Duodenal mucosa (tissue), 2 donors: ENCODE data around the gene AP2A2.

Source experiments
- H3K27ac ChIP-seq: one replicate; pipeline ENCODE4 v1.7.0; 2013; ENCODE audit warnings: low read depth, low read length
- H3K27me3 ChIP-seq, 2 donors: one replicate each; pipeline ENCODE4 v1.7.0; 2013; ENCODE audit warnings: low read length in 2 of 2, control low read depth in 1 of 2; ENCODE audit not compliant: insufficient read depth in 2 of 2, control insufficient read depth in 1 of 2
- H3K36me3 ChIP-seq, 2 donors: one replicate each; pipeline ENCODE4 v1.7.0; 2013; ENCODE audit warnings: low read length in 2 of 2, control low read depth in 1 of 2; ENCODE audit not compliant: insufficient read depth in 2 of 2, control insufficient read depth in 1 of 2
- H3K4me1 ChIP-seq, 2 donors: one replicate each; pipeline ENCODE4 v1.7.0; 2013; ENCODE audit warnings: low read length in 2 of 2, control low read depth in 1 of 2; ENCODE audit not compliant: insufficient read depth in 2 of 2, control insufficient read depth in 1 of 2
- H3K4me3 ChIP-seq, 2 donors: one replicate each; pipeline ENCODE4 v1.7.0; 2013; ENCODE audit warnings: low read length in 2 of 2, low read depth in 1 of 2
- H3K9ac ChIP-seq, 2 donors: one replicate each; pipeline ENCODE4 v1.7.0; 2013; ENCODE audit warnings: low read length in 2 of 2, low read depth in 1 of 2
- H3K9me3 ChIP-seq, 2 donors: one replicate each; pipeline ENCODE4 v1.7.0; 2013; ENCODE audit warnings: low read length in 2 of 2, control low read depth in 1 of 2; ENCODE audit not compliant: control insufficient read depth in 1 of 2

Gene AP2A2

GRCh38 chr11:1054143-1055108 lies 128.8 kb downstream of the AP2A2 start:
- peak overlapping the region; percentile 62 for H3K27ac ChIP-seq
- H3K27me3 ChIP-seq, result peaks cover 0 to 9% of the 10 kb centered on the region in 2 donors
- peak overlapping the region; percentile 9 to 51 for H3K9ac ChIP-seq
- peaks cover 21 to 32% of the 10 kb centered on the region in 2 donors for H3K4me1 ChIP-seq
- peak overlapping the region; percentile 5 to 43 for H3K4me3 ChIP-seq
- H3K9me3 ChIP-seq, result no peaks in the 10 kb centered on the region
- H3K36me3 ChIP-seq, result no peaks in the 10 kb centered on the region

GRCh38 chr11:1055109-1055703 lies 129.5 kb downstream of the AP2A2 start:
- no peak overlapping the region for H3K27ac ChIP-seq
- no peaks in the 10 kb centered on the region for H3K9me3 ChIP-seq
- H3K36me3 ChIP-seq, result no peaks in the 10 kb centered on the region
- peaks cover 24 to 35% of the 10 kb centered on the region in 2 donors for H3K4me1 ChIP-seq
- peak overlapping the region; percentile 9 to 51 for H3K9ac ChIP-seq
- H3K27me3 ChIP-seq, result peaks cover 0 to 4% of the 10 kb centered on the region in 2 donors
- H3K4me3 ChIP-seq, result peak overlapping the region in 1 of 2 donors; percentile 5

GRCh38 chr11:1055990-1056771 lies 130.5 kb downstream of the AP2A2 start:
- no peaks in the 10 kb centered on the region for H3K36me3 ChIP-seq
- H3K9me3 ChIP-seq, result no peaks in the 10 kb centered on the region
- H3K4me3 ChIP-seq, result no peak overlapping the region
- peaks cover 23 to 35% of the 10 kb centered on the region in 2 donors for H3K4me1 ChIP-seq
- peaks cover 0 to 4% of the 10 kb centered on the region in 2 donors for H3K27me3 ChIP-seq
- no peak overlapping the region for H3K27ac ChIP-seq
- H3K9ac ChIP-seq, result no peak overlapping the region

GRCh38 chr11:1057806-1058205 lies 132.1 kb downstream of the AP2A2 start:
- H3K9me3 ChIP-seq, result peaks cover 4 to 8% of the 10 kb centered on the region in 2 donors
- H3K4me3 ChIP-seq, result no peak overlapping the region
- peaks cover 30 to 34% of the 10 kb centered on the region in 2 donors for H3K4me1 ChIP-seq
- H3K9ac ChIP-seq, result no peak overlapping the region
- peaks cover 0 to 2% of the 10 kb centered on the region in 2 donors for H3K27me3 ChIP-seq
- H3K27ac ChIP-seq, result no peak overlapping the region
- no peaks in the 10 kb centered on the region for H3K36me3 ChIP-seq

GRCh38 chr11:1059759-1060158 lies 134.1 kb downstream of the AP2A2 start:
- Histone ChIP-seq H3K4me1 (peaks cover 16 to 18% of the 10 kb centered on the region in 2 donors), H3K27me3 (no peaks in the 10 kb centered on the region), H3K36me3 (no peaks in the 10 kb centered on the region), H3K9me3 (peaks cover 4 to 8% of the 10 kb centered on the region in 2 donors), H3K27ac (no peak overlapping the region), H3K4me3 (no peak overlapping the region), H3K9ac (no peak overlapping the region)

- no peaks in the 10 kb centered on the region for H3K36me3 ChIP-seq
- H3K9me3 ChIP-seq, result peaks cover 4 to 8% of the 10 kb centered on the region in 2 donors
- peaks cover 14% of the 10 kb centered on the region in 2 donors for H3K4me1 ChIP-seq
- H3K9ac ChIP-seq, result peak overlapping the region; percentile 48 to 63
- peak overlapping the region; percentile 72 for H3K27ac ChIP-seq
- H3K27me3 ChIP-seq, result no peaks in the 10 kb centered on the region
- no peak overlapping the region for H3K4me3 ChIP-seq
Measured at GRCh38 chr11:1060410-1060809, 134.7 kb downstream of the AP2A2 start.

- Histone ChIP-seq H3K4me3 (no peak overlapping the region), H3K27ac (peak overlapping the region; percentile 72), H3K9ac (peak overlapping the region; percentile 48 to 63), H3K9me3 (peaks cover 4 to 8% of the 10 kb centered on the region in 2 donors), H3K36me3 (no peaks in the 10 kb centered on the region), H3K27me3 (no peaks in the 10 kb centered on the region), H3K4me1 (peaks cover 14% of the 10 kb centered on the region in 2 donors)
Measured at GRCh38 chr11:1060852-1061616, 135.4 kb downstream of the AP2A2 start.
